Stimulated activated CD4-positive, alpha-beta T cell treated with anti-CD3 and anti-CD28 coated beads, Interleukin-2, amount 100 ng/mL, for 24 hours (primary cell): ENCODE results near the gene CTSH.
A peak's percentile ranks its signal among the peaks of the same experiment; 100 is the strongest.
"Not testable (repeated sequence)": the region's sequence is repeated elsewhere in the genome, so short reads cannot be mapped to it uniquely, and the experiment has no call there.

Experiments used
- DNase-seq, 2 donors: peaks; one replicate each; pipeline ENCODE4 v3.0.0-alpha.2; 2020

CTSH gene

DNA sequence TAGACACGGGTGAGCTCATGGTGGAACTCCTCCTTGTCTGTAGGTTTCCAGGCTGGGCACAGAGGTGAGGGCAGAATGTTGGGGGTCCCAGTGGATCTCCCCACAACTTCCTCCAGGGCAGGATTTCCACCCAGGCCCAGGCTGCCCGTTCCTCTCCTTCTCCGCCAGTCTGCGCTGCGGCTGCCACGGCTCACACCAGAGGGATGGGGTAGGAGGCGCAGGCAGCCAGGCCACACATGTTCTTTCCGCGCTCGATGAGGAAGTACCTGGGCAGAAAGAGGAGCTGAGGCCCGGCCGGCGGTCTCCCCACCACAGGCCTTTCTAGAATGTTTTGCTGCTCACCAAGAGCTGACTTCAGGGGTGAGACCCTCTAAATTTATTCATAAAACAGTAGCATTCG, 22.9 kb downstream of the CTSH start:
- no peak for DNase-seq

DNA sequence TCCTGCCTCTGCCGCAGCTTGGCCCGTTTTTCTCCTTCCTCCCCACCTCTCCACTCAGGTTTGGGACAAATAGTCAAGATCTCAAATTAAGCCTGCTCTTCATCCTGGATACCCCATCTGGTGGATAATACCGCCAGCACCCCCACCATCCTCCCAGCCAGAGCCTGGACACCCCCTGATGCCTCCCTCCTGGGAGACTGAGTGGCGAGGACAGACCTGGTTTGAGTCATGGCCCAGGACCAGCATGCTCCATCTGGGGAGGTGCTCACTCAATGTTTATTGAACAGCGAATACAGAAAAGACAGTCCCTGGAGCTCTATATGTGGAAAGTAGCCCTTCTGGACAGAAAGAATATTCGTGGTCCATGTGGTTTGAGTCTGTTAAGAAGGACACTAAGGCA, 23.3 kb downstream of the CTSH start:
- no peak for DNase-seq

DNA sequence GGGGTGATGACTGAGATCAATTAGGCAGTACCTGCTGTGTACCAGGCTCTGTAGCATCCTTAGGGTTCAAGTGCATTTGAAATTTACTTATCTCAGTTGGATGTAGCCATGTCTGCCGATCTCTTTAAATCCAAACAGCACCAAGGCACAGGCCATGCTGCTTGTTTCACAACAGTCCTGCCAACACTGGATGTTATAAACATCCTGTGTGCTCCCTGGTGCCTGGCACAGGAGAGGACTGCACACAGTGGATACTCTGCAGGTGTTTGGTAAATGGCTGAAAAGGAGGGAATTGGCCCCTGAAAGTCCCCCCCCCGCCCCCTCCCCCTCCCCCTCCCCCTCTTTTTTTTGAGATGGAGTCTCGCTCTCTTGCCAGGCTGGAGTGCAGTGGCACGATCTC, 27.0 kb downstream of the CTSH start:
- DNase-seq = no peak

DNA sequence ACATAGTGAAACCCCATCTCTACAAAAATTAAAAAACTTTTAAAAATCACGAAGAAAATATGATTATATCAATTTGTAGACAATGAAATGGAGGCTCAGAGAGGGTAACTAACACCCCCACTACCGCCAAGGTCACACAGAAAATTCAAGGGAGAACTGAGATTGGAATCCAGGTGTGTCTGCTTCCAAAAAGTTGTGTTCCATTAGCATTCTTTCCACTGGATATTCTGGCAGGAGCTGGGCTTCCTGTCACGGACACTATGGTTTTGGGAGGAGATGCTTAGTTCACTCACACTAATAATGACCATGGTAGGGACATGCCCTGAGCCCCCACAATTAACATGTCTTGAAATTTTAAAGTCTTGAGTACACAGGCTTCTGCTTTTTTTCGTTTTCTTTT, 28.8 kb downstream of the CTSH start:
- DNase-seq = no peak

DNA sequence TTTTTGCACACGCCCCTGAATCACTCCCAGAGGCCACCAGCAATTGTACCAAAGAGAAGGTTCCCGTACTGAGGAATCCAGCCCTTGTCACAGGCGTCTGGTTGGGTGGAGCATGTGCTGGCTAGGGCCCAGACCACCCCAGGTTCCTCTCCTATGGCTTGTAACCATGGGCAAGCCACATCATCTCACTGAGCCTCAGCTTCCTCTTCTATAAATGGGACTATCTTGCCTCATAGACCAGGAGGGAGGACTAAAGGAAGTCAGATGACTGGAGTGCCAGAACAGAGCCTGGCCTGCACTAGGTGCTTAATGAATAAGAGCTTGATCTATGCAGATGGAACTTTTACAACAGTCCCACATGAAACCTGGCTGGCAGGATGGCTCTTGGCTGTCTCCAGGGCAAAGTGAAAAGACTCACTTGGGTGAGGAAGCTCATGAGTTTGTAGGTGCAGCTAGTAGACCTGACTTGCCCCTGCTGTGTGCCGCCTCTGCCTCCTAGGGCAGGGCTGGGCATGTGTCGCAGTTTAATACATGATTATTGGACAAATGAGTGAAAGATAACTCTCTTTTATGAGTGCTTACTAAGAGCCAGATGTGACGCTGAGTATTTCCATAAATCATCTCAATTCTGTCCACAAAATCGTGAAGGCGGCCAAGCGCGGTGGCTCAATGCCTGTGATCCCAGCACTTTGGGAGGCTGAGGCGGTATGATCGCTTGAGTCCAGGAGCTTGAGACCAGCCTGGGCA, 29.3 kb downstream of the CTSH start:
- DNase-seq = no peak

DNA sequence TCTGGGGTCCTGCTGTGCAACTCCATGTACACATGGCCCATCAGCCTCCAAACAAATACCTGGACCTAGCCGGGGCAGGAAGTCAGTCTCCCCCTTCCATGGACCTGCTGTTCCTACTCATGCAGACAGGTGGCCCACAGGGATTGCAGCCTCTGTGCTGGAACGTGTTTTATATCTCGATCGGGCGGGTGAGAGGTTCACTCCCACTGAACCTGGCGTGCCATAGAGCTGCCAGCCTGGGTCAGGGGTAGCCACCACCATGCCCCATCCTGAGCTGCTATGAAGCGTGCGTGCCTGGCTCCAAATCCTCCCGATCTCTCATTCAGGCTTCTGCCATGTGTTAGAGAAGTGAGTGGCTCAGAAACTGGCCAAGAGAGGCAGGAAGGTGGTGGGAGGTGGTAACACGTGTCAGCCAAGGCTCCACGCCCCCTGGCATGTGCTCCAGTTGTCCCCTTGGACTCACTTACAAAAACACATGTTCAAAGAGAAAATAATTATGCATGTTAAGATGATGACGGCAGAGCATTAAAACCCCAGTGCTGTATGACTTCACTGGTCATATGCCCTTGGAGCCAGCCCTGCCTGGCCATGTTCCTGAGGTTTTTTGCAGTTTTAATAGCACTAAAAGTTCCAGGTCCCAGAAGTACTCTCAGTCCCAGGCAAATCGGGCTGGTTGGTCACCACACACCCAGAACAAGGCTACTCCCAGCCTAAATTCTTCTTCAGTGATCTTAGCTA, 30.6 kb downstream of the CTSH start:
- no peak for DNase-seq

DNA sequence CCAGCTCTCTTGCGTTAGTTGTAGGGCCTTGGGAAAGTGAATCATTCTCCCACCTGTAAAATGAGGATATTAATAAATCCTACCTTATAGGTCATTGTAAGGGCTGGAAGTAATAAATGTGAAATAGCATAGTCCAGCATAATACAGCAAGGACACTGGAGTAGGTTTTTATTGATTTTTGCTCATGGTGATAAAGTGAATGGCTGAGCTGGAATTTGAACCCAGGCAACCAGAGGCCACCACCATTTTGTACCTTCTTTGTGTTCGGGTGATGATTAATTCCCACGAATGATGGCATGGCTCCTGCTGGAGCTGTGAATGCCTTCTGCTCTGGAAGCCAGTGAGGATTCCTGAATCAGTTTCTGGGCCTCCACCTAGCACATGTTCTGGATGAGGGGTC, 31.8 kb downstream of the CTSH start:
- DNase-seq = no peak

DNA sequence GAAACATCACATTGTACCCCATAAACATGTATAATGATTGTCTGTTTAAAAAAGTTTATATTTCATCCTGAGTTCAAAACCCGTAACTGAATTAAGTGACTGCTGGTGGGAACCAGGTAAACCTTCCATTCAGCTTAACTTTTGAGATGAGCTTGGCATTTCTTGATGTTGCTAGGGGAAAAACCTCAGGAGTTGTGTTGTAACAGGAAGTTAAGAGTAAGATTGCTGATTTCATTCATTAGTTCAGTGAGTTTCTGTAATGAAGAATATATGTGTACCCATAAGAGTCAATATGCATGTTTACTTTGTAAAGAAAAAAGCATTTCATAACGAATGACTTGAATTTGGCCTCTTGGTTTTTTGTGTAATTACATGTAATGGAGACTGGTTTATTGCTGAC, 32.5 kb downstream of the CTSH start:
- no peak for DNase-seq

DNA sequence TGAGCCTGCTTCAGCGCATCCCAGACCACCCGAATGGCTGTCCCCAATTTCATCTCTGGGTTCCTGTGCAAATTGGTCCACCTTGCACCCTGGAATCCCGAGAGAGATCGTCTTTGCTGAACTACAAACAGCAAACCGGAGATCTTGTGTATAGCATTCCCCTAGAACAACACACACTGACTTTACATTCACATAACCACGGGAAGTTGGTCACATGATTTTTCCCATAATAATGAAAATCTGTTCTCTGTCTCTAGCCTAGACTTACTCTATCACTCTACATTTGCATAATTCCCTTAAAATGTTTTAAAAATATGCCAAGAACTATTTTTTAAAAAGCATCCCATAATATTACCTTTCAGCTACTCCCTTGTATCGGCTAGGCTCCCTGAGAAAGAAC, 34.6 kb downstream of the CTSH start:
- no peak for DNase-seq

DNA sequence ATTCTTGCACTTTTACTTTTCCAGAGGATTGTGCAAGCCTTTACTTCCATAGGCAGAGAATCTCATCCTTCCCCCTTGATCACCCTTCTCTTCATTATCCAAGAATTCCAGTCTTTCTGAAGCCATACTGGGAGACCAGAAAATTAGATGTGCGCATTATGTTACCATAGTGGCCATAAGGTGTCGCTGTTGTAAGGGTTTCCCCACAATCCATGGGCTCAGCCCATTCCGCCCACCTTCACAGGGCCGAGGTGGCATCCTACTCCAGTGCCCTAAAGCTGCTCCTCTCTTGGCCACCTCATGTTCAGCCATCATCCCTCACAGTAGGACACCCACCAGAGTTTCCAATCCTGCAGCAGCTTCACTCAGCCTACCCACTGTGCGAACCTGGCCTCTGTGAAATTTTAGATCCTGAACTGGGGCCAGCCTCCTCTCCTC, 35.0 kb downstream of the CTSH start:
- DNase-seq = peak in 1 of 2 donors; percentile 25

DNA sequence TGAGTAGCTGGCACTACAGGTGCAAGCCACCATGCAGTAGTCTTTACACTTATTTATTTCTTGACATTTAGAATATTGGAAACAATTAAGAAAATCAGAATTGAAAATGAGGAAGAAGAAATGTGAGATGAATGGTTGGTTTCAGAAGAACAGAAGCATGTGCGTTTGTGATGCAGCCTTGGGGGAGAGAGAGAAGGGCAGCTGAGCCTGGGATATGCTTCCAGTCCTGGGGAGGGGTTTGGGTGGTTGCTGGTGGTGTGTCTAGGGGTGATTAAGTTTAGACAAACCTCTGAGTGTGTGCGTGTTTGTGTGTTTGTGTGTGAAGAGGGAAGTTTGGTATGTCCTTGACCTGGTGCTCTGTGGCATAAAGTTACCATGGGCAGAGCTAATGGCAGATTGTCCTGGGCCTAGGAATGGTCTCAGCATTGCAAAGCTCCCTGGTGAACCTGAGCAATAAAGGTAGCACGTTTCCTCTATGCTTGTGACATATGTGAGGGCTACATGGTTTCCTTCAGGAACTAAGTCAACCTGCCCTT, 35.6 kb downstream of the CTSH start:
- DNase-seq = no peak

DNA sequence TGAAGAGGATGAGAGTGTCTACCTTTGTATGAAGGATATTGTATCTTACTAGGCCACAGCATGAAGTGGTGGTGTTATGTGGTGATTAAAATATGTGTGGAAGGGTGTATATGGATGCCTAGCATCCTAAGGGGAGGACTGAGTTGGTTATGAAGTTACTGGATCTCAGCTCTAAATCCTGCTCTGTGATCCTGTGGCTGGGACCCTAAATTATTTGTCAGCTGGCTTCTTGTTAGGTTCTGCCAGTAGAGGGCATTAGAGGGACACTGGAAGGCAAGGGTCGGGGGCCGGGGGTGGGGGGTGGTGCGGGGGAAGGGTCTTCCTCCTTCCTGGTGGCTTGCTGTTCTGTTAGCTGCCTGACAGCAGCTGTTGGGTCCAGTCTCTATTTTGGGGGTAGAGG, 37.3 kb downstream of the CTSH start:
- DNase-seq = no peak

DNA sequence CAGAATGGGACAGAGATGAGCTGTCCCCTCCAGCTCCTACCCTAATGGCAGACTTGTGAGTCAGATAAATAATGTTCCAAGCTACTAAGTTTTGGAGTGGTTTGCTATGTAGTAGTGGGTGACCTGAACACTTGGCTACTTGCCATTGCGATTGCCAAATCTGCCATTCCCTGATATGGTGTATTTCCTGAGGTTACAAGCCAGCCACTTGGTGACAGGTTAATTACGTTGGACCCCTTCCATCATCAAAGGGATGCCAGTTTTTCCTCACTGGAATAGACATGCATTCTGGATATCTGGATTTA, 38.6 kb downstream of the CTSH start:
- DNase-seq = no peak

DNA sequence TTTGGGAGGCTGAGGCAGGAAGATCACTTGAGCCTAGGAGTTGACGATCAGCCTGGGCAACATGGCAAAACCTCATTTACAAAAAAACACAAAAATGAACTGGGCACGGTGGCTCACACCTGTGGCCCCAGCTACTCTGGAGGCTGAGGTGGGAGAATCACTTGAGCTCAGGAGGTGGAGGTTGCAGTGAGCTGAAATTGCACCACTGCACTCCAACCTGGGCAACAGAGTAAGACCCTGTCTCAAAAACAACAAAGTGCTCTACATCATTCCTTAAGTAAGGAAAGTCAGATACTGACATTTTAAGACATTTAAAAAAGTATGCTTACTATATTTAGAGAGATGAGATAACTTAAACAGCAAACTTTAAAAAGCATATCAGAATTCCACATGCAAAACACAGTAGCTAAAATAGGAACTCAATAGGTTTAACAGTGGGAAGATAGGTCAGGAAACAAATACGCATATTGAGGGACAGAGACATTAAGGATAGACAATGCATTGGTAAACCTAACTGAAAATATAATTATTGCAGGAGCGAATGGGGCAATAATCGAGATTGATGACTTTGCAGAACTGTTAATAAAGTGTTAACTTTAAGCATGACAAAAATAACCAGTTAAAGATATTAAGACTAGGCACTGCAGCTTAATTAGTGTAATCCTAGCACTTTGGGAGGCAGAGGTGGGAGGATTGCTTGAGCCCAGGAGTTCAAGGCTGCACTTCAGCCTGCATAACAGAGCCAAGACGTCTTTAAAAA, 40.1 kb downstream of the CTSH start:
- no peak for DNase-seq

DNA sequence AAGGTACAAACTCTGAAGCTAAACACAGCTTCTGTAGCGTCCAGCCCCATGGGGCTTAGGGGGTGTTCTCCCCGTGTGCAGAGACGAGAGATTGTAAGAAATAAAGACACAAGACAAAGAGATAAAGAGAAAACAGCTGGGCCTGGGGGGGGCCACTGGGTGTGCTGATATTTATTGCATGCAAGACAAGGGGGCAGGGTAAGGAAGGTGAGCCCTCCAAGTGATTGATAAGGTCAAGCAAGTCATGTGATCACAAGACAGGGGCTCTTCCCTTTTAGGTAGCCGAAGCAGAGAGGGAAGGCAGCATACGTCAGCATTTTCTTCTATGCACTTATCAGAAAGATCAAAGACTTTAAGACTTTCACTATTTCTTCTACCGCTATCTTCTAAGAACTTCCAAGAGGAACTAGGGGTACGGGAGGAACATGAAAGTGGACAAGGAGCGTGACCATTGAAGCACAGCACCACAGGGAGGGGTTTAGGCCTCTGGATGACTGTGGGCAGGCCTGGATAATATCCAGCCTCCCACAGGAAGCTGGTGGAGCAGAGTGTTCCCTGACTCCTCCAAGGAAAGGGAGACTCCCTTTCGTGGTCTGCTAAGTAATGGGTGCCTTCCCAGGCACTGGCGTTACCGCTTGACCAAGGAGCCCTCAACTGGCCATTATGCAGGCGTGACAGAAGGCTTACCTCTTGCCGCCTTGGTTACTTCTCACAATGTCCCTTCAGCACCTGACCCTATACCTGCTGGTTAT, 42.4 kb downstream of the CTSH start:
- DNase-seq = not testable (repeated sequence)

DNA sequence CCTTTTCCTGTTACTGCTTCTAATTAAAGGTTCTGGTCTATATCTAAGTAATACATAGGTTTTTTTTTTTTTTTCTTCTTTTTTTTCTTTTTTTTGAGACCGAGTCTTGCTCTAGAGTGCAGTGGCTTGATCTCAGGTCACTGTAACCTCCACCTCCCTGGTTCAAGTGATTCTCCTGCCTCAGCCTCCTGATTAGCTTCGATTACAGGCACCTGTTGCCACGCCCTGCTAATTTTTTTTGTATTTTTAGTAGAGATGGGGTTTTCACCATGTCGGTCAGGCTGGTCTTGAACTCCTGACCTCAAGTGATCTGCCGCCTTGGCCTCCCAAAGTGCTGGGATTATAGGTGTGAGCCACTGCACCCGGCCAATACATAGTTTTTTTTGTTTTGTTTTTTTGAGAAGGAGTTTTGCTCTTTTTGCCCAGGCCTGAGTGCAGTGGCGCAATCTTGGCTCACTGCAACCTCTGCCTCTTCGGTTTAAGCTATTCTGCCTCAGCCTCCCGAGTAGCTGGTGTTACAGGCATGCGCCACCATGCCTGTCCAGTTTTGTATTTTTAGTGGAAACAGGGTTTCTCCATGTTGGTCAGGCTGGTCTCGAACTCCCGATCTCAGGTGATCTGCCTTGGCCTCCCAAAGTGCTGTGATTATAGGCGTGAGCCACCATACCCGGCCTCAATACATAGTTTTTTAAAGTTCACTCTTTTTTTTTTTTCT, 43.9 kb downstream of the CTSH start:
- DNase-seq = not testable (repeated sequence)

DNA sequence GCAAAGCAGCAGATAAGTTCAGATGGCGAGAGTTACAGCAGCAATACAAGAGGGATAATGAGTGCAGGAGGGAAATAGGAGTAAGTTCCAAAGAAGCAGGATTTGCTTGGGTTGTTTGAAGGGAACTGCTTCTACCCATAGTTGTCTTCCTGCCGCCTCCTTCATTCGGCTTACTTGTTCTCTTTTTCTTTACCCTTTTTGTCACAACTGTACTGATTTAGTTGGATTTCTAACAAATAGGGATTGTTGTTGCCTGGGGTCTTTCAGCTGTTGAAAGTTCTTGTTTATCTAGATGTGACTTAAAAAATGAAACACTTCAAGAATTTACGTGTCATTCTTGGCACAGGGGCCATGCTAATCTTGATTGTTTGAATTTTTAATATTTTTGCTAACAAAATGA, 46.3 kb downstream of the CTSH start:
- no peak for DNase-seq

DNA sequence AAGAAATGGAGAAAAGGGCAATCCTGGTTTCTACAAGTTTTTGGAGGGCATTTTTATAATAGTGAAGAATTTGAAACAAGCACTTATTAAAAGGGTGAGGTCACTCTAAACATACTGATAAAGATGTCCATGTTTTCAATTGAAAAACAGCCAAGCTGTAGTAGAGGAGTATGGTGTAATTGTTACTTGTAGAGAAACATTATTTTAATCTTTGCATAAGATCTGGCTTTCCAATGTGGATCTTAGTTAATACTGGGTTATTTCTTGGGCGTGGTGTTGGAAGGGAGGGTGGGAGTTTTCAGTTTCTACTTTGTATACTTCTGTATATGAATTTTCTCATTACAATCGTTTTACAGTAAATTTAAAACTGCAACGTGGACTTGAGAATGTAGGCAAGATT, 49.4 kb downstream of the CTSH start:
- DNase-seq = no peak

DNA sequence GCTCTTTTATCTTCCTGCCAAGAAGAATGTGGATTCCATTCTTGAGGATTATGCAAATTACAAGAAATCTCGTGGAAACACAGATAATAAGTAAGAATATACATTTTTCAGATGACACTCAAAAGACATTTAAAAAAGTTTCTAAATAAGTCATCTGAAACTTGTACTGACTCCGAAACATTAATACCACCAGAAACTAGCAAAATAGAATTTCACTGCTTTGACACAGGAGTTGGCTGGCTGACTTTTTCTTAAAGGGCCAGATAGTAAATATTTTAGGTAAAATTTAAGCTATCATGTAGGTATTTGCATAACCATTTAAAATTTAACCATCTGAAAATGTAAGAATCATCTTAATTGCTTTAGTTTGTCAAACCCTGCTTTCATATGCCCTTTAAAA, 51.3 kb downstream of the CTSH start:
- DNase-seq = no peak

DNA sequence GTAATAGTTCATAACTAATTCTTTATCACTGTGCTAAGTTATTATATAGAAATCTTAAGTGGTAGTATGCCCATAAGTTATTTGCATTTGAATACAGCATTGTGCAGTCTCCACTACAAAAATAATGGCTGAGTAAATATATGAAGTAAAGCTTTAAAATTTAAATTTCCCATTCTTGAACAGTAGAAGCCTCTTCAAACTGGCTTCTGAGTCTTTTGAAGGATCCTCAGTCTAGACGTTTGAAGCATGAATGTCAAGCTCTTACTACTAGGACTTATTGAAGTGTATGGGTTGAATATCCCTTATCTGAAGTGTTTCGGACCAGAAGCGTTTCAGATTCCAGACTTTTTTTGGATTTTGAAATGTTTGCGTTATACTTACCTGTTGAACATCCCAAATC, 55.8 kb downstream of the CTSH start:
- DNase-seq = no peak

DNA sequence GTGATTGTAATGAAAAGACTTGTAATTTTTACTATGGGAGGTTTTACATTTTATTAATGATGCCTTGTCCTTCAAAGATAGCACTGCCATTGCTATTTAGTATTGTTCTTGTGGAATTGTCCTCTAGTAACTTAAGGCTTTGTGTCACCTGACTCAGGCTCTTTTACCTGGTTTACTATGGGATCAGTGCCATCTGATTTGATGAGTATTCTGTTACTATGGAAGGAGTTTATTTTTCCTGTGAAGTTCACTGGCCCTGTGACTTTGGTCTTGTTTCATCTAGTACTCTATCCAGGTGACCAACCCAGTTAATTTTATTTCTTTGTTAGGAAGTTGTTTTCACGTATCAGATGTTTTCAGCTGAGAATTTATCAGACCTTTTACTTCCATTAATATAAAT, 63.2 kb downstream of the CTSH start:
- no peak for DNase-seq

DNA sequence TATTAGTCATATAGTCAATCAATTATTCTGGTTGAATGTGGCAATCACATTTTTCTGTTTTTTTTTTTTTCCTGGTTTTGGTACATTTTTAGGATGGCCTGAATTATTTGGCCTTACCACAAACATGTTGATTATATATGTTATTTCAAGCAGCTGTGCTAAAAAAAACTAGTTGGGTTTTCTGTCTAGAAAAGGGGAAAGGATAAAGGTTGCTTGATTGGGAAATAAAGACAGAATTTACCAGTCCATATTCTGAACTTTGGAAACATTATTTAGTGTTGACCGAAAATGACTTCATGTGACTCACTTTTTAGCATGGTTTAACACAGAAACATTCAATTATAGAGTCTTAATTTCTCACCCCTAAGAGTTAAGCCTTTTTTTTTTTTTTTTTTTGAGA, 64.0 kb downstream of the CTSH start:
- DNase-seq = no peak

DNA sequence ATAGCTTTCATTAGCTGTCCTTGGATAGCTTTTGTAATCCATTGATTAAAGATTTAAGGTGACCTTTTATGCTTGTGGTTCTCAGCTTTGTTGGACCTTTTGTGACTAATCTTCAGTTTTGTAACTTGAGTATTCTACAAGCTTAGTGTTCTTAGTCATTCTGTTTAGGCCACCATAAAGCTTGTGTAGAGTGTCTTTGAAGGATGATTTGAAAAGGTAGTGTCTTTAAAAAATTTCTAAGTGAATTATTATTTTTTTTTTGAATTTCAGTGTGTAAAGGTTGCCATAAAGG, 64.7 kb downstream of the CTSH start:
- no peak for DNase-seq
